ENCODE measurements around the gene SPACA4.

SPACA4 gene

GRCh38 chr19:48582168-48582567, 24.4 kb upstream of the SPACA4 start:
- Mint-ChIP-seq H3K4me3 (no peak overlapping the region), H3K27ac (peak overlapping the region; percentile 88), H3K36me3 (ENCODE audit: low read depth) (no peaks in the 10 kb centered on the region), H3K9me3 (no peaks in the 10 kb centered on the region), H3K27me3 (peaks cover 6% of the 10 kb centered on the region), H3K4me1 (ENCODE audit: low read depth) (peaks cover 24% of the 10 kb centered on the region)
- intact Hi-C loops (cut with micrococcal nuclease), result loop anchor here (5.0 kb wide), 1 partner anchor 230 kb away; no protein-coding TSS in a partner anchor

DNA sequence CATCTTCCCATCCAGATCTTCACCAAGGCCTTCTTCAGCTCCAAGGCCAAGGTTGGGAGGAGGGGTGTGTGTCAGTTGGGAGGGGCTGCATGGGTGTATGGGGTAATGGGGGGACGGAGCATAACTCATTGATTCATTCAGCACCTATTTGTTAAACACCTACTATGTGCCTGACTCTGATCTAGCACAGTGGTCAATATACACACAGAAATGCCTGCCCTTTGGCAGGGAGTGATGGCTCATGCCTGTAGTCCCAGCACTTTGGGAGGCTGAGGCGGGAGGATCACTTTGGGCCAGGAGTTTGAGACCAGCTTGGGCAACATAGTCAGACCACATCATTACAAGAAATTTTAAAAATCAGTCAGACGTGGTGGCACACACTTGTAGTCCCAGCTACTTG, 19.2 kb upstream of the SPACA4 start:
- Mint-ChIP-seq H3K36me3 (ENCODE audit: low read depth) (no peaks in the 10 kb centered on the region), H3K27me3 (peaks cover 18% of the 10 kb centered on the region), H3K4me3 (no peak overlapping the region), H3K9me3 (no peaks in the 10 kb centered on the region), H3K27ac (peak overlapping the region; percentile 20), H3K4me1 (ENCODE audit: low read depth) (peaks cover 35% of the 10 kb centered on the region)
- intact Hi-C loops (cut with micrococcal nuclease), result no loop called here

GRCh38 chr19:48588670-48589401, 17.7 kb upstream of the SPACA4 start:
- Mint-ChIP-seq H3K9me3 (no peaks in the 10 kb centered on the region), H3K27ac (peak overlapping the region; percentile 77), H3K4me3 (peak overlapping the region; percentile 77), H3K27me3 (peaks cover 18% of the 10 kb centered on the region), H3K4me1 (ENCODE audit: low read depth) (peaks cover 20% of the 10 kb centered on the region), H3K36me3 (ENCODE audit: low read depth) (no peaks in the 10 kb centered on the region)
- intact Hi-C loops (cut with micrococcal nuclease), result no loop called here

GRCh38 chr19:48591021-48591420, 15.5 kb upstream of the SPACA4 start:
- H3K36me3 Mint-ChIP-seq (ENCODE audit: low read depth), result no peaks in the 10 kb centered on the region

GRCh38 chr19:48595171-48595570, 11.4 kb upstream of the SPACA4 start:
- Mint-ChIP-seq H3K4me1 (ENCODE audit: low read depth) (no peaks in the 10 kb centered on the region), H3K36me3 (ENCODE audit: low read depth) (no peaks in the 10 kb centered on the region), H3K27me3 (peaks cover 22% of the 10 kb centered on the region), H3K4me3 (no peak overlapping the region), H3K27ac (no peak overlapping the region), H3K9me3 (no peaks in the 10 kb centered on the region)
- intact Hi-C loops (cut with micrococcal nuclease), result no loop called here

More at GRCh38 chr19:48591021-48591420, 15.5 kb upstream of the SPACA4 start:
- intact Hi-C loops (cut with micrococcal nuclease), result no loop called here
- no peak overlapping the region for H3K4me3 Mint-ChIP-seq
- H3K9me3 Mint-ChIP-seq, result no peaks in the 10 kb centered on the region
- H3K27ac Mint-ChIP-seq, result no peak overlapping the region
- H3K27me3 Mint-ChIP-seq, result peaks cover 18% of the 10 kb centered on the region
- peaks cover 12% of the 10 kb centered on the region for H3K4me1 Mint-ChIP-seq (ENCODE audit: low read depth)

DNA sequence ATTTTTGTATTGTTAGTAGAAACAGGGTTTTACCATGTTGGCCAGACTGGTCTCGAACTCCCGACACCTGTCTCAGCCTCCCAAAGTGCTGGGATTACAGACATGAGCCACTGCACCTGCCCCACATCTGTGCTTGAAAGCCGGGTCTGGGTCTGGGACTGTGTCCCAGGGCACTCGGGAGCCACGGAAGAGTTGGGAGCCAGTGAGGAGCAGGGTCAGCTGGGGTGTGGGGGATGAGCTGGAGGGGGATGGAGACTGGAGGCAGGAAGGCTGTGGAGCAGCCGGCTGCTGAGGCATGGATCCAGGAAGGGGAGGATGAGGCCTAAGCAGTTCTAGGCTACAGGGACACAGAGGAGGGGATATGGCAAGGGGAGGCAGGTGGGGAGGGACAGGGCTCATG, 10.7 kb upstream of the SPACA4 start:
- peaks cover 21% of the 10 kb centered on the region for H3K27me3 Mint-ChIP-seq
- intact Hi-C loops (cut with micrococcal nuclease), result no loop called here
- no peak overlapping the region for H3K27ac Mint-ChIP-seq
- H3K4me3 Mint-ChIP-seq, result no peak overlapping the region
- no peaks in the 10 kb centered on the region for H3K4me1 Mint-ChIP-seq (ENCODE audit: low read depth)
- H3K36me3 Mint-ChIP-seq (ENCODE audit: low read depth), result no peaks in the 10 kb centered on the region
- no peaks in the 10 kb centered on the region for H3K9me3 Mint-ChIP-seq

- no peak overlapping the region for H3K4me3 Mint-ChIP-seq
- H3K9me3 Mint-ChIP-seq, result no peaks in the 10 kb centered on the region
- intact Hi-C loops (cut with micrococcal nuclease), result no loop called here
- peaks cover 3% of the 10 kb centered on the region for H3K4me1 Mint-ChIP-seq (ENCODE audit: low read depth)
- no peaks in the 10 kb centered on the region for H3K36me3 Mint-ChIP-seq (ENCODE audit: low read depth)
- no peak overlapping the region for H3K27ac Mint-ChIP-seq
- peaks cover 17% of the 10 kb centered on the region for H3K27me3 Mint-ChIP-seq
Measured at GRCh38 chr19:48596237-48596636, 10.3 kb upstream of the SPACA4 start.

DNA sequence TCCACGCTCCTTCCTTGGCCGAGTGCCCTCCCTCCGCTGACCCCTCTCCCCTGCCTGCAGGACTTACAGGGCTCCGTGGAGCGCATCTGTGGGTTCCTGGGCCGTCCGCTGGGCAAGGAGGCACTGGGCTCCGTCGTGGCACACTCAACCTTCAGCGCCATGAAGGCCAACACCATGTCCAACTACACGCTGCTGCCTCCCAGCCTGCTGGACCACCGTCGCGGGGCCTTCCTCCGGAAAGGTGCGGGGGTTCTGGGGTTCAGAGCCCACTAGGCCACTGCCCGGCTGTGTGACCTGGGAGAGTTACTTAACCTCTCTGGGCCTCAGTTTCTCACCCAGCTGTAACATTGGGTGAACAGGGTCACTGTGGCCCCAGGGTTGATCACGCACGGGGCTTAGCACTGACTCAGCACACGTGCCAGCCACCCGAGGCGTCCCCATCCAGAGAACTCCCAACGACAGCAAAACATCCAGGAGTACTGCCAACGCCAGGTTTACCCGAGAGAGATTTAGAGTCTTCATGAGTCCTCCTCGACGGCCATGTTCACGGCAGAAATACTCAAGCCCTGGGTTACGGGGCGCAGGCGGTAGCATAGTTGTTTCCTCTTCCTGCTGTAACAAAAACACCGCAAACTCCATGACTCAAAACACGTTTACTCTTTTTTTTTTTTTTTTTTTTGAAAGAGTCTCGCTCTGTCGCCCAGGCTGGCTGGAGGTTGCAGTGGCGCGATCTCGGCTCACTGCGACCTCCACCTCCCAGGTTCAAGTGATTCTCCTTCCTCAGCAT, 9.7 kb upstream of the SPACA4 start:
- intact Hi-C loops (cut with micrococcal nuclease), result no loop called here
- Mint-ChIP-seq H3K9me3 (no peaks in the 10 kb centered on the region), H3K4me1 (ENCODE audit: low read depth) (peaks cover 9% of the 10 kb centered on the region), H3K36me3 (ENCODE audit: low read depth) (no peaks in the 10 kb centered on the region), H3K27me3 (peaks cover 20% of the 10 kb centered on the region), H3K27ac (no peak overlapping the region), H3K4me3 (no peak overlapping the region)

- H3K36me3 Mint-ChIP-seq (ENCODE audit: low read depth), result no peaks in the 10 kb centered on the region
- peaks cover 23% of the 10 kb centered on the region for H3K27me3 Mint-ChIP-seq
- no peak overlapping the region for H3K27ac Mint-ChIP-seq
- no peaks in the 10 kb centered on the region for H3K9me3 Mint-ChIP-seq
- H3K4me3 Mint-ChIP-seq, result no peak overlapping the region
- peaks cover 15% of the 10 kb centered on the region for H3K4me1 Mint-ChIP-seq (ENCODE audit: low read depth)
- intact Hi-C loops (cut with micrococcal nuclease), result no loop called here
Measured at GRCh38 chr19:48598996-48599700, 7.4 kb upstream of the SPACA4 start.

GRCh38 chr19:48600679-48601417, 5.7 kb upstream of the SPACA4 start:
- Mint-ChIP-seq H3K27me3 (peaks cover 23% of the 10 kb centered on the region), H3K9me3 (no peaks in the 10 kb centered on the region), H3K4me1 (ENCODE audit: low read depth) (peaks cover 15% of the 10 kb centered on the region), H3K36me3 (ENCODE audit: low read depth) (no peaks in the 10 kb centered on the region), H3K27ac (no peak overlapping the region), H3K4me3 (no peak overlapping the region)
- intact Hi-C loops (cut with micrococcal nuclease), result no loop called here

DNA sequence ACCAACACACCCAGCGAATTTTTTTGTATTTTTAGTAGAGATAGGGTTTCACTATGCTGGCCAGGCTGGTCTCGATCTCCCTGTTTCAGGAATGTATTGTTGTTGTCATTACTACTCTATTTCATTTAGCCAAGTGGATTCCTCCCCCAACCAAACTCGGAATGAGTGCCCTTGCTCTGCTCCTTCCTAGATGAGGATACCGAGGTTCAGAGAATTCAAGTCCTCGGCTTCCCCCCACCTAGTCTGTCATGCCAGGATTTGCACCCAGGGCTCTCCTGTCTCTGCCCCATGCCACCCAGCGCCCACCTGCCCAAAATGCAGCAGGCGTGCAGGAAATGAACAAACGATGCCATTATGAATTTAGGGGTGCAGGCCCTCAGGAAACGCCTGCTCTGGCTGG, 3.5 kb upstream of the SPACA4 start:
- H3K27me3 Mint-ChIP-seq, result peaks cover 23% of the 10 kb centered on the region
- no peak overlapping the region for H3K27ac Mint-ChIP-seq
- no peak overlapping the region for H3K4me3 Mint-ChIP-seq
- H3K4me1 Mint-ChIP-seq (ENCODE audit: low read depth), result peaks cover 15% of the 10 kb centered on the region
- H3K36me3 Mint-ChIP-seq (ENCODE audit: low read depth), result no peaks in the 10 kb centered on the region
- no peaks in the 10 kb centered on the region for H3K9me3 Mint-ChIP-seq
- intact Hi-C loops (cut with micrococcal nuclease), result no loop called here

GRCh38 chr19:48603449-48603848, 3.1 kb upstream of the SPACA4 start:
- H3K36me3 Mint-ChIP-seq (ENCODE audit: low read depth), result no peaks in the 10 kb centered on the region
- no peak overlapping the region for H3K4me3 Mint-ChIP-seq
- no peak overlapping the region for H3K27ac Mint-ChIP-seq
- peaks cover 16% of the 10 kb centered on the region for H3K4me1 Mint-ChIP-seq (ENCODE audit: low read depth)
- H3K9me3 Mint-ChIP-seq, result no peaks in the 10 kb centered on the region
- peaks cover 20% of the 10 kb centered on the region for H3K27me3 Mint-ChIP-seq
- intact Hi-C loops (cut with micrococcal nuclease), result no loop called here

- Mint-ChIP-seq H3K27me3 (peaks cover 16% of the 10 kb centered on the region), H3K36me3 (ENCODE audit: low read depth) (no peaks in the 10 kb centered on the region), H3K27ac (no peak overlapping the region), H3K4me1 (ENCODE audit: low read depth) (peaks cover 20% of the 10 kb centered on the region), H3K9me3 (no peaks in the 10 kb centered on the region), H3K4me3 (no peak overlapping the region)
- intact Hi-C loops (cut with micrococcal nuclease), result no loop called here
Measured at GRCh38 chr19:48603850-48604249, 2.7 kb upstream of the SPACA4 start.
